MG63 (cell line): ENCODE results near the gene MYOZ2. TPM values are rescaled to one million over a fixed set of nuclear protein-coding genes. Genes with fewer than 3 reads are reported as not detected.
"Not testable (repeated sequence)": the region's sequence is repeated elsewhere in the genome, so short reads cannot be mapped to it uniquely, and the experiment has no call there.

Source experiments
- DNase-seq: peaks from one replicate; pipeline ENCODE4 v3.0.0-alpha.2; 2020
- H3K27me3 ChIP-seq: fragments of 250-450 bp; sonication (Bioruptor Pico); 2 replicates; pipeline ENCODE4 v1.5.1; 2020; ENCODE audit warnings: mild to moderate bottlenecking, moderate library complexity
- H3K36me3 ChIP-seq: fragments of 250-450 bp; sonication (Bioruptor Pico); 2 replicates; pipeline ENCODE4 v1.5.1; 2020; ENCODE audit warnings: mild to moderate bottlenecking, moderate library complexity
- H3K4me3 ChIP-seq: fragments of 250-450 bp; sonication (Bioruptor Pico); 2 replicates; pipeline ENCODE4 v1.5.1; 2020; ENCODE audit warnings: mild to moderate bottlenecking, moderate library complexity
- H3K9me3 ChIP-seq: fragments of 250-450 bp; sonication (Bioruptor Pico); 2 replicates; pipeline ENCODE4 v1.5.1; 2020; ENCODE audit warnings: mild to moderate bottlenecking, moderate library complexity
- total RNA-seq: library from RNA; depleted of rRNA; stranded (reverse); fragments of >200 nt; shearing (Covaris generic); gene quantifications from 2 replicates; pipeline ENCODE4 v1.2.3, GENCODE V29; 2014; ENCODE audit warnings: low replicate concordance

Gene MYOZ2
- total RNA-seq, 1 experiment from 2014 or later = not detected

DNA sequence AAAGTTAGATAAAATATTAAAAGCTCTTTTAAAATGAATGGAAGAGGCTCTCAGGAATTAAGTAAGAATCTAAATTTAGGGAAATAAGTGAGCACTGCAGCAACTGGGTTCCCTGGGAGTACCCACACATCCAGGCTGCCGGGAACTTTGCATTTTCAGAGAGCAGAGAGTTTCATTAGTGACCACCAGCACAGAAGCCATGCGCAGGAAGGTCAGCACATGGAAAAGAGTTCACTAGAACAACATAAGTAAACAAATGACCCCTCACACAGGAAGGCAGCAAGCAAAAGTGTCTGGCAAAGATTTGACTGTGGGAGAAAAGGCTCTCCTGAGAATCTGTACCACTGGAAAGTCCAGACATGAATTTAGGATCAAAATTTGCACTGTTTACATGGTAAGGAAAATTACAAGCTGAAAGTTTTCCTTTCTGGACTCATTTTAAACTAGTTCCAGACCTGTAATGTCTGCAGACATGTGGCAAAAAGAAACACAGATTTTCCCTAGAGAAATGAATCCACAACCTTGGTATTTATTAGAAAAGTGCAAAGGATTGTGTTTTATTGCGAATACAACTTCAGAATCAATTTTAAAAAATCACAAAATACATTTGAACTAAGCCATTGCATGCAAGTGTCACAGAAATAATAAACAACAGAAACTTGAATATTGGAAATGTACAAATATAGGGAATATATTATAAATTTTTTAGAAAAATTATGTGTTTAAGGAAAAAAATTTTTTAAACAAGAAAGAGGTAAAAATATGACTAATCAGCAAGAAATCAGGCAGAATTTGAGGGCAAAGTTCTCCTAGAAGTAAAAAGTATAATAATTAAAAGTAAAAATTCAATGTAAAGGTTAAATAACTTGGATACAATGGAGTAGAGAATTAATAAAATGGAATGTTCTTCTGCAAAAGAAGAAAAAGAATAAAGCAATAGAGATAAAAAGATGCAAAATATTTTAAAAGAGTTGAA is 18.4 kb upstream of the MYOZ2 start:
- H3K36me3 ChIP-seq = no peaks in the 10 kb centered on the region
- H3K4me3 ChIP-seq = no peak overlapping the region
- DNase-seq = no peak
- no peaks in the 10 kb centered on the region for H3K9me3 ChIP-seq
- no peaks in the 10 kb centered on the region for H3K27me3 ChIP-seq

DNA sequence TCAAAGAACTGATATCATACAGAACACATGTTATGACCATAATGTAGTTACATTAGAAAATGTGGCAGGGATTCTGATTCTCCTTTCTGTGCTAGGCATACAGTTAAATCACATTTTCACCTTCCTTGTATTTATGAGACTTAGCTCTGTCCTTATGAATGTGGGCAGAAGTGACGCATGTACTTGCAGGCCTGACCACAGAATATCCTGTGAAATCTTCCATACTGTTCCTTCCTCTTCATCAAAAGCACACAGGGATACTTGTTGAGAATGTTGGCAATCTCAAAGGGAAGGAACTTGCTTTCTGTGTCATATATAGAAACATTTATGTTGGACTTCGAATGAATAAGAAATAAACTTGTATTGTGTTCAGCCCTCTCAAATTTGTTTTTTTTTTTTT is 17.2 kb upstream of the MYOZ2 start:
- Histone ChIP-seq H3K27me3 (no peaks in the 10 kb centered on the region), H3K36me3 (no peaks in the 10 kb centered on the region), H3K9me3 (no peaks in the 10 kb centered on the region), H3K4me3 (no peak overlapping the region)
- no peak for DNase-seq

DNA sequence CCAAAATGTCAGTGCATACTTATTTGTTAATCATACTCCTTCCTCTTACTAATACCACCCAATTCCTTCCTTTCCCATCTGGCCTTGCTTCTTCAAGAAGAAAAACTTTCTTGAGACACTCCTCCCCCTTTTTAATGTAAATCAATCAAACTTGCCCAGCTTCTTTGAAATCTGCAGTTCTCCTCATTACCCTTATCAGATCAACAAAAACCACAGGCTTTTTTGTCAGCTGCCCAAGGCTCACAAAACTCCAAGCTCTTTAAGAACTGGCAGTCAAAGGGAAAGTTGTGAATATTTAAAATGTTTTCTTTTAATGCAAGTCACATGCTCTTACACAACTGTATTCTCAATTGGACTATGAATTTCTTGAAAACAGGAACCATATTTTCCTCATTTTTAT is 11.3 kb upstream of the MYOZ2 start:
- no peak overlapping the region for H3K4me3 ChIP-seq
- H3K27me3 ChIP-seq = no peaks in the 10 kb centered on the region
- no peaks in the 10 kb centered on the region for H3K9me3 ChIP-seq
- no peak for DNase-seq
- H3K36me3 ChIP-seq = no peaks in the 10 kb centered on the region

DNA sequence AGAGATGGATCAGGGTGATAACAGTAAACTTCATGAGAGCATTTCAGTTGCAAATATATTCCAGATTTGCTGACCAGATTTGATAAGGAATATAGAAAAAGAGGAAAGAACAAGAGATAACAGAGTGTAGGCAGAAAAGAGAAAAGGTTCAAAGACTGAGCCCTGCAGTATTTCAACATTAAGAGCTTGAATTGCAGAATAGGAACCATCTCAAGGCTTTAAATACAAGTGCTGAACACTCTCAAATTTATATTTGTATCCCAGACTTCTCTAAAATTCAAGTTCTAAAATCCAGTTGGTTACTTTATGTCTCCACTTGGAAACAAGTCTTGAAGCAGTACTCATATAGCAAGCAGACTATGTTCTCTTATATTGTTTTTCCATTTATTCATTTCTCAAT is 9.7 kb upstream of the MYOZ2 start:
- no peaks in the 10 kb centered on the region for H3K27me3 ChIP-seq
- H3K9me3 ChIP-seq = no peaks in the 10 kb centered on the region
- no peak for DNase-seq
- H3K4me3 ChIP-seq = no peak overlapping the region
- H3K36me3 ChIP-seq = no peaks in the 10 kb centered on the region

DNA sequence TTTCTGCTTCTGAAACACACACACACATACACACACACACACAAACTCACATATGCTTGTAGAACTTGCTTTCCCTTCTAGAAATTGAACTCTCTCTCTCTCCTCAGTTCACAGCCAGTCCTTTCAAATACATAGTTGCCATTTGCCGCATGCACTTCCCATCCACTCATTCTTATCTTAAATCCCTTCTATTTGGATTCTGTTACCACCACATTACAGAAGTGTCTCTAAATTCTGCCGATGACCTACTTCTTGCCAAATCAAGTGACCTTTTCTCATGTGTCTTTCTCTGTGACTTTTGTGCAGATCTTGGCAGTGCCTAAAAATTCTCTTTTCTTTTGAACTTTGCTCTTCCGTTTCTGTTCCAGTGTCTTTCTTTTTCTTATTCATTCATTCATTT is 7.5 kb upstream of the MYOZ2 start:
- Histone ChIP-seq H3K27me3 (no peaks in the 10 kb centered on the region), H3K4me3 (no peak overlapping the region), H3K9me3 (no peaks in the 10 kb centered on the region), H3K36me3 (no peaks in the 10 kb centered on the region)
- DNase-seq = no peak

DNA sequence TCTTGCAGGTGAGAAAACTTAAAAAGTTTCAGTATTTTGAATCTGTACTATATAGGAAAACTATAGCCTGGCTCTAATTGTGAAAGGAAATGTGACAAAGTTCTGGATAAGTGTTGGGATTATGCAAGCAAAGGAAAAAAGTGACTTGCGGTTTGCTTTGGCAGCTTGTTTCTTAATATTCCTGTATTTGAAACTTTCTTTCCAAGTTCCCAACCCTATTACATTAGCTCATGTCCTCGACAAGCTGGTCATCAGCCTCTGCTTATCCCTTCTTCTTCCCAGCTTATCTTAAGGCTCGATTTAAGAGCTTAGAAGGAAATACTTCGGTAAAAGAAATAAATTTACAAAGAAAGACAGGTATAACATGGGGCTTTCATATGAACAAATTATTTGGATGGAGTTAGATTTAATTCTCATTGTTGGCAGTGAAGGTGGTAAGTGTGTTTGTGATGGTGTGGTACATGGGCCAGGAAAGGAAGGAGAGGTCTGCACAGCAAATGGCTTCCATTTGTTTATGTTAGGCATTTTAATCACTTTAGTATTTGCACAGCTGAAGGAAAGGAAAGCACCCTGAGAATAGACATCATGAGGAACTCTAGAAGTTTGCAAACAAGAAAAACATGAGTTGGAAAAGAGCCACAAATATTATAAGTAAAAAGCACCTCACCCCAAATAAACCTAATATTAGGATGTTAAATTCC is 5.1 kb upstream of the MYOZ2 start:
- Histone ChIP-seq H3K4me3 (no peak overlapping the region), H3K27me3 (no peaks in the 10 kb centered on the region), H3K9me3 (no peaks in the 10 kb centered on the region), H3K36me3 (no peaks in the 10 kb centered on the region)
- DNase-seq = no peak

DNA sequence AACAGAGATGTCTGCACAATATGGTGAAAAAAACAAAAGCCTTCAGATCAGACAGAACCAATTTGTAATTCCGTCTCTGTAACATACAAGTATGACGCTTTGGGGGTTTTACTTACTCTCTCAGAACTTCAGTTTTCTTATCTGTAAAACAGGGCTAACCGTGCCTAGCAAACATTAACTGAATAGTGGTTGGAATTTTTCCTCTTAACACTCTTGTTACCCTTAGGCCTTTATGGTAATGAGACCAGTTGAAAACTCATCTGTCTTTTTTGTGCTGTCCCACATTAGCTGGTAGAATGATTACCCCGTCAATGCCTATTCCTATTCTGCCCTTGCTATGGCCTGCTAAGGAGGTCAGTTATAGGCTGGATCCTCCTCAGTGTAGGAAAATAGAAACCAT is 4.5 kb upstream of the MYOZ2 start:
- Histone ChIP-seq H3K27me3 (no peaks in the 10 kb centered on the region), H3K4me3 (no peak overlapping the region), H3K9me3 (no peaks in the 10 kb centered on the region), H3K36me3 (no peaks in the 10 kb centered on the region)
- DNase-seq = no peak

DNA sequence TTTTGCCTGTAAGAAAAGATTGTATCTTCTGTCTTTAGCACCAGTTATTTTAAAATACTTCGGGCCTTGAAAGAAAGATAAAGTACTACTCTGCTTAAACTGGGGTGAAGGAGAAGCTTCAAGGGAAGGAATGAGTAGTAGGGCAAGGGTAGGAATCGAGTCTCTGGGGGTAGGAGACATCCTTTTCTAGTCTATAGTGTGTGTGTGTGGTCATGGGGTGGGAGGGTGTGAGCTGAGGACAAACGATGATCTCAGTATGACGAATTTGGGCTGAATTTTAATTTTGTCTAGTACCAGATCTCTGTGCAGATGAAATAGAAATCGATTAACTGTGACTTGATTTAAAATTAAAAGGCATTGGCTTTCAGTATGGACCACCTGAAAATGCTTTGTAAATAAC is 3.3 kb upstream of the MYOZ2 start:
- Histone ChIP-seq H3K4me3 (no peak overlapping the region), H3K36me3 (no peaks in the 10 kb centered on the region), H3K9me3 (no peaks in the 10 kb centered on the region), H3K27me3 (no peaks in the 10 kb centered on the region)
- DNase-seq = peak; percentile 5

DNA sequence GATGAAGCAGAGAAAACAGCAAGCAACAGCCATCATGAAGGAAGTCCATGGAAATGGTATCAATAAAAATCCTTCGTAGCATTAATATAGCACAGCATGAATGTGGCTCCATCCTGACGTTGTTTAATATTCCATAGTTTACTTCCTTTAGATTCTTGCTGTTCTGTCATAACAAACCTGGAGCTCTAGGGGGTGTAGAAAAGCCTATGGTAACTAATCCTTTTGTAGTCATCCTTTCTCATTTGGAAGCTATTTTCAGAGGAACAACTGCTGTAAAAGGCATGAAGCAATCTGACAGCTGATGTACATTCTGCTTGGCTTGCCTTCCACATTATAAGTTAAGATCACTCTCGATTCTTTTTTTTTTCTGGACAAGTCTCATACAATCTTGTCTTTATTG is 914 bp downstream of the MYOZ2 start:
- Histone ChIP-seq H3K27me3 (no peaks in the 10 kb centered on the region), H3K9me3 (no peaks in the 10 kb centered on the region), H3K4me3 (no peak overlapping the region), H3K36me3 (no peaks in the 10 kb centered on the region)
- DNase-seq = no peak

DNA sequence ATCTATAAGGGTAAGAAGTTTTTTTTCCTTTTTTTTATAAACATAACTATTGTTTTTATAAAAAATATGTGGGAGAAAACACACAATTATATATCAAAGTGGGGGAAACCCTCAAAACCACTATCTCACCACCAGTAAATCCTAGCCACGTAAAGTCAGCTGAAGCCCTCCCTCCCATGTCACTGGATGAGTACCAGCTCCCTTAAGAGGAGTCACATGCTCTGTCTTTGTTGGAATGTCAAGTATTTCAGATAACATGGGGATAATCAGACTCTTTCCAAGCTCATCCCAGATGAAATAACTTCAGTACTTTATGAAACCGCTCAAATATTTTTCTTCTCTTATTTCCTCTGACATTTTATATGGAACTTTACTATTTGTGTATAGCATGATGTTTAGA is 2.4 kb downstream of the MYOZ2 start:
- no peak for DNase-seq
- Histone ChIP-seq H3K27me3 (no peaks in the 10 kb centered on the region), H3K36me3 (no peaks in the 10 kb centered on the region), H3K4me3 (no peak overlapping the region), H3K9me3 (no peaks in the 10 kb centered on the region)

DNA sequence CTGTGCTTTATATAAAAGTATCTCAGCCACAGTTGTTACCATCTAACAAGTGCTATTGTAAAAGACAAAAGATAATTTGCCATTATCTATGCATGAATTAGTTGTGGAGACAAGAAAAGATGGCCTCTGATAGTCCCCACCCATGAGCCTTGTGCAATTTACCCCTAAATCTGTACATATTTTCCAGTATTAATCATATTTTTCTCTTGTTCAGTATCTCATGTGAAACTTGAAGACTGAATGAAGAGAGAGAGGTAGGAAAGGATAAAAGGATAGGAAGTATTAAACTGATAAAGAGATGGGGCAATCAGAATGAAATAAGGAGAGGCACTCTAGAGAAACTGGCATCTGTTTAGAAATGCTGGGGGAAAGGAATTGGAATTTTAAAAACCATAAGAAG is 3.7 kb downstream of the MYOZ2 start:
- H3K27me3 ChIP-seq = no peaks in the 10 kb centered on the region
- no peak overlapping the region for H3K4me3 ChIP-seq
- no peaks in the 10 kb centered on the region for H3K9me3 ChIP-seq
- DNase-seq = no peak
- H3K36me3 ChIP-seq = no peaks in the 10 kb centered on the region

DNA sequence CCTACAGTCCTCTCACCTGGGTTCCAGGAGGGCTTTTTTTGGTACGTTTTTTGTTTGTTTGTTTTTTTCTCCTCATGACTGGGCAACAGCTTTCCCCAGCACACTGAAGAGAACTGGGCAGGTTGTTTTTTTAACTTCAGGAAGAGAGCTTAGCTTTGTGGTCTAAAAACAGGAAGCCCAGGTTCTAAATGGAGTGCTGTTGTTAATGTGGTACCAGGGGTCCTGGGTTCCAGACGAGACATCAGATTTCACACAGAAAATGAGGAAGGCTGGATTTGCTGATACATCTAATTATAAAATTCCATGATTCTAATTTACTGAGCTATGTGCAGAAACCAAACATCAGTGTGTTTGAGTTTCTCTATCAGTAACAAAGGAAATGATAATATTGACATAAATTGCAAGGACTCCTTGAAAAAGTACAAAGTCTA is 4.2 kb downstream of the MYOZ2 start:
- H3K36me3 ChIP-seq = no peaks in the 10 kb centered on the region
- no peak for DNase-seq
- H3K4me3 ChIP-seq = no peak overlapping the region
- no peaks in the 10 kb centered on the region for H3K9me3 ChIP-seq
- no peaks in the 10 kb centered on the region for H3K27me3 ChIP-seq

DNA sequence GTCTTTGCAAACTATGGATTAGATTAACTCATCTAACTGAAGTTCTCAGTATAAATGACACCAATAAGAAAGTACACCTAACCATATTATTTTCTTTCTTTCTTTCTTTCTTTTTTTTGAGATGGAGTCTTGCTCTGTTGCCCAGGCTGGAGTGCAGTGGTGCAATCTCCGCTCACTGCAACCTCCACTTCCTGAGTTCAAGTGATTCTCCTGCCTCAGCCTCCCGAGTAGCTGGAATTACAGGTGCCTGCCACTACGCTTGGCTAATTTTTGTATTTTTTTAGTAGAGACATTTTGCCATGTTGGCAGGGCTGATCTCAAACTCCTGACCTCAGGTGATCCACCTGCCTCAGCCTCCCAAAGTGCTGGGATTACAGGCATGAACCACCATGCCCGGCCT is 5.7 kb downstream of the MYOZ2 start:
- not testable (repeated sequence) for H3K27me3 ChIP-seq, H3K36me3 ChIP-seq, H3K4me3 ChIP-seq, DNase-seq, H3K9me3 ChIP-seq

DNA sequence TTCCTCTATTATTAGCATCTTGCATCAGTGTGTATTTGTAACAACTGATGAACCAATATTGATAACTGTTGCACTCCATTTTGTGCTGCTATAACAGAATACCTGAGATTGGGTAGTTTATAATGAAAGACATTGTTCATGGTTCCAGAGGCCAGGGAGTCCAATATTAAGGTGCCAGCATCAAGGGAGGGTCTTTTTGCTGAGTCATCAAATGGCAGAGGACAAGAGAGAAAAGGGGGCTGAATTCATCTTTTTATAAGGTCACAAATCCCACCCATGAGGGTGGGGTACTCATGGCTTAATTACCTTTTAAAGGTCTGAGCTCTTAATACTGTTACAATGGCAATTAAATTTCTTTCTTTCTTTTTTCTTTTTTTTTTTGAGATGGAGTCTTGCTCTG is 7.2 kb downstream of the MYOZ2 start:
- H3K9me3 ChIP-seq = no peaks in the 10 kb centered on the region
- H3K36me3 ChIP-seq = no peaks in the 10 kb centered on the region
- H3K4me3 ChIP-seq = no peak overlapping the region
- H3K27me3 ChIP-seq = no peaks in the 10 kb centered on the region
- DNase-seq = no peak

DNA sequence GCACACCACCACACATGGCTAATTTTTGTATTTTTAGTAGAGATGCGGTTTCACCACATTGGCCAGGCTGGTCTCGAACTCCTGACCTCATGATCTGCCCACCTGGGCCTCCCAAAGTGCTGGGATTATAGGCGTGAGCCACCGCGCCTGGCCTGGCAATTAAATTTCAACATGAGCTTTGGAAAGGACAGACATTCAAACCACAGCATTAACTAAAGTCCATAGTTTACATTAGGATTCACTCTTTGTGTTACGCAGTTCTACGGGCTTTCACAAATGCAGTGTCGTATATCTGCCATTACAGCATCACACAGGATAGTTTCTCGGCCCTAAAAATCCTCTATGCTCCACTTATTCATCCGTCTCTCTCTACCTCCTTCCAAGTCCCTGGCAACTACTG is 7.7 kb downstream of the MYOZ2 start:
- not testable (repeated sequence) for H3K9me3 ChIP-seq, H3K27me3 ChIP-seq, H3K4me3 ChIP-seq, DNase-seq, H3K36me3 ChIP-seq

DNA sequence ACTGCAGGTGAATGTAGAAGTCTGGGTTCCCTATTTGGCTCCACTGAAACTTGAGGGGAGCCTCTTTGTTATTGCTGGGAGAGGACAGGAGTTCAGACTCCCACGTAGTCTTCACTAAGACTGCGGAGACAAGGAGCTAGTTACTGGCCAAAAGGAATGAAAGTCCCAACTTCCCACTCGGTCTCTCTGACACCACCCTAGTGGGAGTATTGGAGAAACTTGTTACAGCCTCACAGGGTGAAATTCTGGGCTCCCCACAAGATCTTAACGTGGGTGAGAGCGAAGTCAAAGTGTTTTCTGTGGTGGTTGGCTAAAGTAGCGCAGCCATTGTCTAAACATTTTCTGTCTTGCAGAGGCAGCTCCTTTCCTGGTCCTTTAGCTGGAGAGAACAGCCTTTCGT is 13.5 kb downstream of the MYOZ2 start:
- Histone ChIP-seq H3K36me3 (no peaks in the 10 kb centered on the region), H3K9me3 (no peaks in the 10 kb centered on the region), H3K4me3 (no peak overlapping the region), H3K27me3 (no peaks in the 10 kb centered on the region)
- DNase-seq = no peak

DNA sequence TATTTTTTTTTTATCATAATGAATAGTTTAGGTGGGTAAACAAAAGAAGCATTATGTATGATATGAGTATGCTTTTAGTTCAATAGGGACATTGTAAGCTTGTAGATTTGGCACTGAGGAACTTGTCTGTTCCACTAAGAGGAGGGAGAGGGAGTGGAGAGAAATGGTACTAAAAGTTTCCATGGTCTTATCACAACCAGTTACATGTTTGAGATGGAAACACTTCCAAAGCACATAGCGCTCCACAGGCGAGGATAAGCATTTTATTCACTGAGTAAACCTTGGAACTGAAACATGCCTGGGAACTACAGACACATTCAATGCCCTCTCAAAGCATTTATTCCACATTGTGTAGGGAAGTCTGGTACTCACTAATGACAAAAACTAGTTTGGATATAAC is 15.5 kb downstream of the MYOZ2 start:
- DNase-seq = no peak
- no peaks in the 10 kb centered on the region for H3K36me3 ChIP-seq
- H3K4me3 ChIP-seq = no peak overlapping the region
- no peaks in the 10 kb centered on the region for H3K9me3 ChIP-seq
- no peaks in the 10 kb centered on the region for H3K27me3 ChIP-seq

DNA sequence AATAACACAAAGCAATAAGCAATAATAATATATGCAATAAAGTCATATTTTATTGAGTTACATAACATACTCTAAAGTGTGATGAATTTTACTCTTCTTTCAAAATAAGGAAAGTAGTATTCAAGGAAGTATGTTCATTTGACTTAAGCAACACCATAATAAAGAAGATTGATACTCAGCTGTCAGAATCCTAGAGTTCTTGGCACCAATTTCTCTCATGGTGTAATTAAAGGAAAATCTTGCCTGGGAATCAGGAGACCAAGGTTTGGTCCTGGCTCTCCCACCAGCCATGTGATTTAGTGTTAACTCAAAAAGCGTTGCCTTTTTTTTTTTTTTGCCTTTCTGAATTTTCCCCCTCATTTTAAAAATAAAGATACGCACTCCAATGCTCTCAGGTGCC is 17.1 kb downstream of the MYOZ2 start:
- H3K27me3 ChIP-seq = no peaks in the 10 kb centered on the region
- H3K4me3 ChIP-seq = no peak overlapping the region
- no peaks in the 10 kb centered on the region for H3K36me3 ChIP-seq

More for the DNA sequence above, 17.1 kb downstream of the MYOZ2 start:
- H3K9me3 ChIP-seq = no peaks in the 10 kb centered on the region
- no peak for DNase-seq
